IPS DF 6.9 (cell line): ENCODE results near the gene SETX.

Experiments
- DNase-seq: peaks from one replicate; pipeline ENCODE4 v3.0.0-alpha.2; 2013; ENCODE audit warnings: low read depth, low spot score
- H3K27ac ChIP-seq: one replicate; pipeline ENCODE4 v1.5.1; 2013; ENCODE audit warnings: low read length, control low read depth
- H3K27me3 ChIP-seq: 2 replicates; pipeline ENCODE4 v1.6.1; 2013; ENCODE audit warnings: mild to moderate bottlenecking, low read length; ENCODE audit not compliant: control insufficient read depth, insufficient read depth
- H3K36me3 ChIP-seq: 2 replicates; pipeline ENCODE4 v1.6.1; 2013; ENCODE audit warnings: low read length; ENCODE audit not compliant: control insufficient read depth, insufficient read depth
- H3K4me1 ChIP-seq: 2 replicates; pipeline ENCODE4 v1.6.1; 2013; ENCODE audit warnings: low read length; ENCODE audit not compliant: control insufficient read depth, insufficient read depth
- H3K4me3 ChIP-seq: 2 replicates; pipeline ENCODE4 v1.5.1; 2013; ENCODE audit warnings: mild to moderate bottlenecking, low read length
- H3K9me3 ChIP-seq: 2 replicates; pipeline ENCODE4 v1.6.1; 2013; ENCODE audit warnings: low read length, inconsistent platforms; ENCODE audit not compliant: control insufficient read depth, insufficient read depth
- WGBS: extraction: QIAGEN DNeasy Blood & Tissue Kit; methylation state at CpG from one replicate; pipeline ENCODE4 v1.1.7; 2013; ENCODE audit warnings: mixed read lengths, missing lambda C conversion rate; ENCODE audit not compliant: insufficient read length, insufficient coverage; 5-methylcytosine and 5-hydroxymethylcytosine counted together

SETX gene

GRCh38 chr9:132356324-132356924, 1.6 kb upstream of the SETX start:
- no peaks in the 10 kb centered on the region for H3K27me3 ChIP-seq
- H3K4me1 ChIP-seq = no peaks in the 10 kb centered on the region
- peaks cover 11% of the 10 kb centered on the region; the same call in 1 of the 2 replicates for H3K36me3 ChIP-seq
- no CpG with 5 or more reads among the region's 26 CpGs for WGBS
- no peak for DNase-seq
- no peak overlapping the region for H3K4me3 ChIP-seq
- no peak overlapping the region for H3K27ac ChIP-seq
- H3K9me3 ChIP-seq = no peaks in the 10 kb centered on the region

DNA sequence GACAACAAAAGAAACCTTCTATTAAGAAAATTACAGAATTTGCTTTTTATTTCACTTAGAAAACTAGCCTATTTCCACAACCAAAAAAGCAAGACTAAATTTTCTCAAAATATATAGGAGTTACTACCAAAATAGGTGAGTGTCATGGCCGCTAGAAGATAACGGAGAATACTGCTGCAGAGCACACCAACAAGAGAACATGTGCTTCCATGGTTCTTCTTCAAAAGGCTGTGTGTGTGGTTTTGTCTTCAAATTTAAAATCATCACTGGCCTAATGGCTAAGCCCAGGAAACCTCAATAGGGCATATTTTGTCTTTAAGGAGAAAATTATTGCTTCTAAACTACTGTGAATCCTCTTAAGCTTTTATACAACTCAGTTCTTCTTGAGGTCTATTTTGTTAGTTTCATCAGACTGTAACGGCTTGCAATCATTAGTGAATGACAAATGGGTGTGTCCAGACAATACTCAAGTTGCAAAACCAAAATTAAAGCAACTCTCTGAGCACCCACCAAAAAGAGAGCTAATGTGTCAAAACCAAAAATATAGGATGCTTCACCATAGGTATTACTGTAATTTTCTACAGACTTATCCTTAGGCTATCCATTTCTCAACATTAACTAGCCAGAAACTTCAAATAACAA, 3.3 kb downstream of the SETX start:
- Histone ChIP-seq H3K4me3 (no peak overlapping the region), H3K27me3 (no peaks in the 10 kb centered on the region), H3K4me1 (no peaks in the 10 kb centered on the region), H3K27ac (no peak overlapping the region), H3K36me3 (peaks cover 16% of the 10 kb centered on the region; the same call in 1 of the 2 replicates), H3K9me3 (no peaks in the 10 kb centered on the region)
- no CpG with 5 or more reads among the region's 3 CpGs for WGBS
- no peak for DNase-seq

GRCh38 chr9:132350861-132351315, 3.9 kb downstream of the SETX start:
- Histone ChIP-seq H3K4me1 (no peaks in the 10 kb centered on the region), H3K27me3 (no peaks in the 10 kb centered on the region), H3K4me3 (no peak overlapping the region), H3K27ac (no peak overlapping the region), H3K36me3 (peaks cover 16% of the 10 kb centered on the region; the same call in 1 of the 2 replicates), H3K9me3 (no peaks in the 10 kb centered on the region)
- DNase-seq = no peak
- WGBS = no CpG with 5 or more reads among the region's 6 CpGs

GRCh38 chr9:132348676-132349075, 6.1 kb downstream of the SETX start:
- Histone ChIP-seq H3K9me3 (no peaks in the 10 kb centered on the region), H3K27me3 (no peaks in the 10 kb centered on the region), H3K36me3 (peaks cover 24% of the 10 kb centered on the region; the same call in 1 of the 2 replicates), H3K4me3 (no peak overlapping the region), H3K4me1 (no peaks in the 10 kb centered on the region), H3K27ac (no peak overlapping the region)
- DNase-seq = no peak
- no CpG with 5 or more reads among the region's 5 CpGs for WGBS

- H3K27me3 ChIP-seq = no peaks in the 10 kb centered on the region
- H3K4me3 ChIP-seq = no peak overlapping the region
- no peaks in the 10 kb centered on the region for H3K9me3 ChIP-seq
- no peaks in the 10 kb centered on the region for H3K4me1 ChIP-seq
- no CpG with 5 or more reads among the region's 5 CpGs for WGBS
- H3K27ac ChIP-seq = no peak overlapping the region
- H3K36me3 ChIP-seq = peaks cover 21% of the 10 kb centered on the region; the same call in 1 of the 2 replicates
- DNase-seq = no peak
These were observed 8.6 kb downstream of the SETX start for GRCh38 chr9:132346177-132346576.

GRCh38 chr9:132341177-132341840, 13.5 kb downstream of the SETX start:
- no peak for DNase-seq
- Histone ChIP-seq H3K27ac (no peak overlapping the region), H3K27me3 (no peaks in the 10 kb centered on the region), H3K36me3 (peaks cover 19% of the 10 kb centered on the region; the same call in 1 of the 2 replicates), H3K9me3 (no peaks in the 10 kb centered on the region), H3K4me3 (no peak overlapping the region), H3K4me1 (no peaks in the 10 kb centered on the region)
- WGBS = no CpG with 5 or more reads among the region's 9 CpGs

DNA sequence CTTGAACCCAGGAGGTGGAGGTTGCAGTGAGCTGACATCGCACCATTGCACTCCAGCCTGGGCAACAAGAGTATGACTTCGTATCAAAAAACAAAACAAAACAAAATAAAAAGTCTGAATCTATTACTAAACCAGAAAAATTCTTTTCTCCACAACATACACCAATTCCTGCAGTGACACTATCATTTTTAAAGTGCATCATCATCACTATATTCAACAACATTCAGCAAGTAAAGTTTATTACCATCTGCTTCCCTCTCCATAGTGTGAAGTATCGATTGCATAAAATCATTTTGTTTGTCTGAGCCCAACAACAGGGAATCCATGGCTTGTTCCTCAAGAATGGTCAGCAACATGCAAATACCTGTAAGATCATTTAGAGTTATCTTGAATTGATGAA, 20.4 kb downstream of the SETX start:
- DNase-seq = no peak
- H3K36me3 ChIP-seq = peaks cover 8% of the 10 kb centered on the region; the same call in 1 of the 2 replicates
- H3K4me3 ChIP-seq = no peak overlapping the region
- no peaks in the 10 kb centered on the region for H3K9me3 ChIP-seq
- no CpG with 5 or more reads among the region's 3 CpGs for WGBS
- no peak overlapping the region for H3K27ac ChIP-seq
- H3K4me1 ChIP-seq = no peaks in the 10 kb centered on the region
- H3K27me3 ChIP-seq = no peaks in the 10 kb centered on the region

GRCh38 chr9:132333556-132333955, 21.2 kb downstream of the SETX start:
- WGBS = no CpG with 5 or more reads among the region's 1 CpG
- no peaks in the 10 kb centered on the region for H3K27me3 ChIP-seq
- no peak for DNase-seq
- peaks cover 8% of the 10 kb centered on the region; the same call in 1 of the 2 replicates for H3K36me3 ChIP-seq
- H3K4me1 ChIP-seq = no peaks in the 10 kb centered on the region
- H3K27ac ChIP-seq = no peak overlapping the region
- H3K4me3 ChIP-seq = no peak overlapping the region
- H3K9me3 ChIP-seq = no peaks in the 10 kb centered on the region

DNA sequence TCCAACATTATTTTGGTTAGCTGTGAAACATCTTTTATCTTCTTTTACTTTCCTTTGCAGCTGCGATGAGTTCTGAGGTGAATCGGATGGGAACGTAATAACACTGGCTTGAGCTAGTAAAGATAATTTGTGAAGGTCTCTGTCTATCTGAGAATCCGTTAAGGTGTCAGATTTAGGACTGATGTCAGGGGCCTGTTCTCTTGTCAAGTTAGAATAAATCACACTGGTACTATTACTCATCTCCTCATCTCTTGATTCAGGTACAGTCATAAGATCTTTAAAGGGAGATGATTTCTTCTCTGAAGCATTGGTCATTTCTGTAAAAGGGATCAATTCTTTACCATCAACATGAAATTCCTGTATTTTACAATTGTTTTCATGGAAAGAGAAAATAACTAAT, 26.2 kb downstream of the SETX start:
- no peak for DNase-seq
- H3K4me1 ChIP-seq = no peaks in the 10 kb centered on the region
- peaks cover 13% of the 10 kb centered on the region; the same call in 1 of the 2 replicates for H3K36me3 ChIP-seq
- H3K4me3 ChIP-seq = no peak overlapping the region
- no peaks in the 10 kb centered on the region for H3K27me3 ChIP-seq
- WGBS = no CpG with 5 or more reads among the region's 4 CpGs
- no peak overlapping the region for H3K27ac ChIP-seq
- no peaks in the 10 kb centered on the region for H3K9me3 ChIP-seq

- Histone ChIP-seq H3K4me3 (no peak overlapping the region), H3K27ac (no peak overlapping the region), H3K27me3 (no peaks in the 10 kb centered on the region), H3K36me3 (peaks cover 13% of the 10 kb centered on the region; the same call in 1 of the 2 replicates), H3K9me3 (no peaks in the 10 kb centered on the region), H3K4me1 (no peaks in the 10 kb centered on the region)
- no peak for DNase-seq
- WGBS = no CpG with 5 or more reads among the region's 6 CpGs
These were observed 27.2 kb downstream of the SETX start for GRCh38 chr9:132327537-132327936.
